KG1 (cell line): ENCODE measurements around the gene BAIAP2L2.
"Not testable (repeated sequence)": the region's sequence is repeated elsewhere in the genome, so short reads cannot be mapped to it uniquely, and the experiment has no call there.

Experiments used
- DNase-seq: peaks from one replicate; lab custom pipeline; 2025; lab: John Stamatoyannopoulos, UW

BAIAP2L2 gene

GRCh38 chr22:38037367-38038150 lies 72.9 kb downstream of the BAIAP2L2 start:
- DNase-seq, result not testable (repeated sequence)

DNA sequence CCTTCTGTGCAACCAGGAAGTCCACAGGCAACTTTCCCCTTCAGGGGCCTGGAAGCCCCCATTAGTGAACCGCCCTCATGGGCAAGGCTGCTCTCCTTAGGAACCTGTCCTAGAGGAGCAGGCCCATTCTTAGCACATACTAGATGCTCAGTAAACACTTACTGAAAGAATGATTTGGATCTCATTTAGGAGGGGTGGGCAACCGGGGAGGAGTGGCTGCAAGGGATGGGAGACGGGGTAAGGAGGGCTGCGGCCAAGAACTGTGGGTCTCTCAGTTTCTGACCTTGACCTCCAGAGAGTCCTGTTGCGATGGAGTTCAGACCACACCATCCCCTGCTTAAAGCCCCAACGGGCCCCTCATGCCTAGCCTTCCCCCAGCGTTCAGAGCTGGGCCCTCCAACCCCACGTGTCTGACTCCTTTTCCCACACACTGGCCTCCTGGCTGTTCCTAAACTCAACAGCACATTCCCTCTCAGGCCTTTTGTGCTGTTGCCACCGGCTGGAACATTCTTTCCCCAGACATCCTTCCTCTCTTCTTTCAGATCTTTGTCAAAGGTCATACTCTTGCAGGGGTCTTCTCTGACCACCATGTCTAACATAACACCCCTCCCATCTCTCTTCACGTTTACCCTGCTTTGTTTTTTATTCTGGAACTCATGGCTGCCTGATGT lies 74.0 kb downstream of the BAIAP2L2 start:
- no peak for DNase-seq

DNA sequence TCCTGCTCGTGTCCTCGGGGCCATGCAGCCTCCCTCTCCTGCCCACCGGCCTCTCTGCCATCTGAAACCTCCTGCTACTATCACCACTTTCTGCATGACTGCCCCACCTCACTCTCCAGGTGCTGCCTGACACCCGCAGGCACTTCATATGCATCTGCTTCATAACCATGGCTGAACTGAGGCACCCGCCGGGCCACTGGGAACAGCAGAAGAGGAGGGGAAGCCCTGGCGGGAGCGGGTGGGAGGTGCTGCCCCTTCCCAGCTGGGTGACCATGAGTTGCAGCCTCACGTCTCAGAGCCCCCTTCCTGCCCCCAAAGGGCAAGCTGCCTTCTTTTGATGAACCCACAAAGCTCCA lies 75.0 kb downstream of the BAIAP2L2 start:
- DNase-seq, result no peak
